HG03342 (cell line): Measurements from ENCODE around the gene GALNT9.
"Not testable (repeated sequence)": the region's sequence is repeated elsewhere in the genome, so short reads cannot be mapped to it uniquely, and the experiment has no call there.

Experiments used
- ATAC-seq: cut with Tn5 transposase; IDR thresholded peaks from one replicate; pipeline ENCODE4 v1.9.1; 2021; ENCODE audit warnings: mild to moderate bottlenecking, moderate library complexity; ENCODE audit not compliant: unreplicated experiment

The GALNT9 gene

GRCh38 chr12:132358241-132359225 is 29.1 kb upstream of the GALNT9 start:
- not testable (repeated sequence) for ATAC-seq

GRCh38 chr12:132357623-132358186 is 28.3 kb upstream of the GALNT9 start:
- no peak for ATAC-seq

- no peak for ATAC-seq
Observed at GRCh38 chr12:132356691-132357622, 27.6 kb upstream of the GALNT9 start.

GRCh38 chr12:132355742-132356681 is 26.6 kb upstream of the GALNT9 start:
- ATAC-seq = no peak

- ATAC-seq = no peak
Observed at GRCh38 chr12:132354982-132355680, 25.7 kb upstream of the GALNT9 start.

- no peak for ATAC-seq
Observed at GRCh38 chr12:132354211-132354981, 25.0 kb upstream of the GALNT9 start.

GRCh38 chr12:132353811-132354210 is 24.4 kb upstream of the GALNT9 start:
- no peak for ATAC-seq

GRCh38 chr12:132352896-132353800 is 23.8 kb upstream of the GALNT9 start:
- ATAC-seq = no peak

GRCh38 chr12:132351751-132352495 is 22.5 kb upstream of the GALNT9 start:
- no peak for ATAC-seq

GRCh38 chr12:132349501-132350131 is 20.2 kb upstream of the GALNT9 start:
- ATAC-seq = no peak

GRCh38 chr12:132348176-132348575 is 18.8 kb upstream of the GALNT9 start:
- no peak for ATAC-seq

- ATAC-seq = no peak
Observed at GRCh38 chr12:132347176-132347855, 17.9 kb upstream of the GALNT9 start.

GRCh38 chr12:132346471-132347175 is 17.2 kb upstream of the GALNT9 start:
- no peak for ATAC-seq

GRCh38 chr12:132345561-132346200 is 16.3 kb upstream of the GALNT9 start:
- no peak for ATAC-seq

GRCh38 chr12:132345126-132345525 is 15.7 kb upstream of the GALNT9 start:
- no peak for ATAC-seq
